Activated CD4-positive, CD25-positive, alpha-beta regulatory T cell treated with anti-CD3 and anti-CD28 coated beads, Interleukin-2, amount 50 U/mL, for 16 hours (primary cell): ENCODE measurements around the gene BTBD9.

Experiments
- DNase-seq: peaks from one replicate; pipeline ENCODE4 v3.0.0-alpha.2; 2020; ENCODE audit warnings: low read depth, low spot score

BTBD9 gene

GRCh38 chr6:38179794-38180430 lies 459.8 kb downstream of the BTBD9 start:
- no peak for DNase-seq

- DNase-seq: no peak
Observed at GRCh38 chr6:38179300-38179699, 460.4 kb downstream of the BTBD9 start.

GRCh38 chr6:38178584-38178886 lies 461.2 kb downstream of the BTBD9 start:
- no peak for DNase-seq

GRCh38 chr6:38177882-38178583 lies 461.7 kb downstream of the BTBD9 start:
- DNase-seq: no peak

GRCh38 chr6:38176797-38177751 lies 462.7 kb downstream of the BTBD9 start:
- no peak for DNase-seq

GRCh38 chr6:38175786-38176185 lies 463.9 kb downstream of the BTBD9 start:
- no peak for DNase-seq

- no peak for DNase-seq
Observed at GRCh38 chr6:38174806-38175495, 464.8 kb downstream of the BTBD9 start.

- no peak for DNase-seq
Observed at GRCh38 chr6:38174315-38174714, 465.4 kb downstream of the BTBD9 start.

GRCh38 chr6:38173909-38174308 lies 465.8 kb downstream of the BTBD9 start:
- DNase-seq: no peak

GRCh38 chr6:38172739-38173410 lies 466.9 kb downstream of the BTBD9 start:
- no peak for DNase-seq

GRCh38 chr6:38171997-38172738 lies 467.6 kb downstream of the BTBD9 start:
- DNase-seq: no peak

- no peak for DNase-seq
Observed at GRCh38 chr6:38170666-38171355, 468.9 kb downstream of the BTBD9 start.

GRCh38 chr6:38169977-38170526 lies 469.7 kb downstream of the BTBD9 start:
- DNase-seq: no peak

GRCh38 chr6:38169221-38169976 lies 470.3 kb downstream of the BTBD9 start:
- DNase-seq: no peak

- DNase-seq: no peak
Observed at GRCh38 chr6:38168699-38169098, 471.0 kb downstream of the BTBD9 start.

GRCh38 chr6:38168126-38168525 lies 471.6 kb downstream of the BTBD9 start:
- DNase-seq: no peak

- DNase-seq: no peak
Observed at GRCh38 chr6:38167598-38167997, 472.1 kb downstream of the BTBD9 start.

- no peak for DNase-seq
Observed at GRCh38 chr6:38166411-38167240, 473.1 kb downstream of the BTBD9 start.
